ENCODE results near the gene TSR1.

GRCh38 chr17:2380226-2380922 is 44.1 kb upstream of the TSR1 start:
- TF ChIP-seq CTCF (conservative IDR thresholded peaks at IDR 0.05 in 1 of 2, IDR thresholded peaks at IDR 0.05 in 1 of 2; ENCODE audit: low read depth in 1 of 2, low read length in 2 of 2): no peak
- TF ChIP-seq EZH2 (IDR thresholded peaks at IDR 0.05; ENCODE audit: low read length, missing control alignments): no peak
